Measurements from ENCODE around the gene USP33.

DNA sequence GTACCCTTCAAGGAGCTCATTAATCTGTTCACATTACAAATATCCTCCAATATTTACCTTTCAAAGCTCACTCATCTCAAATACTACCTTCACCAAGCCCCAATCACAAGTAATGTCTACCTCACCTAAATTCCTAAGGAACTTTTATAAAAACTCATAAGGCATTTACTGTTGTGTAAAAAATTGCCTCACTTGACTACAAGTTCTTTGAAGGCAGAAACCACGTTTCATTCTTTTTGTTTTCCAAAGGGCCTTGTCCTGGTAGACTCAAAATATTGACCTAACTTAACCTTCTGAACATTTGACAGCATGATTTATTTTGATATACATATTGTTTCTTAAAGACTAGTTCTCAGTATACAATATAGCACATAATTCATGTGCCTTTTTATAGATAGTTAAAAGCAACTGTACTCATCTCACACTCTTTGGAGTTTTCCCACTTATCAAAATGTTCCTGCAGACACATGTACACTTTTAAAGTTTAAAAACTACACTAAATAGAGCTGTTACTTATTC, 2.5 kb downstream of the USP33 start:
- TF ChIP-seq RCOR1 (IDR thresholded peaks at IDR 0.05; ENCODE audit: low read length), result no peak
- no peak for TF ChIP-seq EP300 (IDR thresholded peaks at IDR 0.05; ENCODE audit: borderline replicate concordance in 1 of 2, low read depth in 1 of 2, low read length in 1 of 2)
- TF ChIP-seq TEAD4 (IDR thresholded peaks at IDR 0.05; ENCODE audit: borderline replicate concordance, insufficient read depth), result no peak
- TF ChIP-seq MXI1 (IDR thresholded peaks at IDR 0.05; ENCODE audit: low read depth, low read length), result no peak
- TF ChIP-seq, protein P1, sequence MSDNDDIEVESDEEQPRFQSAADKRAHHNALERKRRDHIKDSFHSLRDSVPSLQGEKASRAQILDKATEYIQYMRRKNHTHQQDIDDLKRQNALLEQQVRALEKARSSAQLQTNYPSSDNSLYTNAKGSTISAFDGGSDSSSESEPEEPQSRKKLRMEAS (IDR thresholded peaks at IDR 0.05; ENCODE audit: low read depth), result no peak
- TF ChIP-seq, protein P2, sequence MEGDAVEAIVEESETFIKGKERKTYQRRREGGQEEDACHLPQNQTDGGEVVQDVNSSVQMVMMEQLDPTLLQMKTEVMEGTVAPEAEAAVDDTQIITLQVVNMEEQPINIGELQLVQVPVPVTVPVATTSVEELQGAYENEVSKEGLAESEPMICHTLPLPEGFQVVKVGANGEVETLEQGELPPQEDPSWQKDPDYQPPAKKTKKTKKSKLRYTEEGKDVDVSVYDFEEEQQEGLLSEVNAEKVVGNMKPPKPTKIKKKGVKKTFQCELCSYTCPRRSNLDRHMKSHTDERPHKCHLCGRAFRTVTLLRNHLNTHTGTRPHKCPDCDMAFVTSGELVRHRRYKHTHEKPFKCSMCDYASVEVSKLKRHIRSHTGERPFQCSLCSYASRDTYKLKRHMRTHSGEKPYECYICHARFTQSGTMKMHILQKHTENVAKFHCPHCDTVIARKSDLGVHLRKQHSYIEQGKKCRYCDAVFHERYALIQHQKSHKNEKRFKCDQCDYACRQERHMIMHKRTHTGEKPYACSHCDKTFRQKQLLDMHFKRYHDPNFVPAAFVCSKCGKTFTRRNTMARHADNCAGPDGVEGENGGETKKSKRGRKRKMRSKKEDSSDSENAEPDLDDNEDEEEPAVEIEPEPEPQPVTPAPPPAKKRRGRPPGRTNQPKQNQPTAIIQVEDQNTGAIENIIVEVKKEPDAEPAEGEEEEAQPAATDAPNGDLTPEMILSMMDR (IDR thresholded peaks at IDR 0.05), result no peak
- TF ChIP-seq RAD21 (IDR thresholded peaks at IDR 0.05; ENCODE audit: low read length), result no peak
- no peak for TF ChIP-seq SMC3 (IDR thresholded peaks at IDR 0.05; ENCODE audit: low read depth, low read length)

Measured in SK-N-SH (cell line).